Measurements from ENCODE around the gene TMEM185B.

DNA sequence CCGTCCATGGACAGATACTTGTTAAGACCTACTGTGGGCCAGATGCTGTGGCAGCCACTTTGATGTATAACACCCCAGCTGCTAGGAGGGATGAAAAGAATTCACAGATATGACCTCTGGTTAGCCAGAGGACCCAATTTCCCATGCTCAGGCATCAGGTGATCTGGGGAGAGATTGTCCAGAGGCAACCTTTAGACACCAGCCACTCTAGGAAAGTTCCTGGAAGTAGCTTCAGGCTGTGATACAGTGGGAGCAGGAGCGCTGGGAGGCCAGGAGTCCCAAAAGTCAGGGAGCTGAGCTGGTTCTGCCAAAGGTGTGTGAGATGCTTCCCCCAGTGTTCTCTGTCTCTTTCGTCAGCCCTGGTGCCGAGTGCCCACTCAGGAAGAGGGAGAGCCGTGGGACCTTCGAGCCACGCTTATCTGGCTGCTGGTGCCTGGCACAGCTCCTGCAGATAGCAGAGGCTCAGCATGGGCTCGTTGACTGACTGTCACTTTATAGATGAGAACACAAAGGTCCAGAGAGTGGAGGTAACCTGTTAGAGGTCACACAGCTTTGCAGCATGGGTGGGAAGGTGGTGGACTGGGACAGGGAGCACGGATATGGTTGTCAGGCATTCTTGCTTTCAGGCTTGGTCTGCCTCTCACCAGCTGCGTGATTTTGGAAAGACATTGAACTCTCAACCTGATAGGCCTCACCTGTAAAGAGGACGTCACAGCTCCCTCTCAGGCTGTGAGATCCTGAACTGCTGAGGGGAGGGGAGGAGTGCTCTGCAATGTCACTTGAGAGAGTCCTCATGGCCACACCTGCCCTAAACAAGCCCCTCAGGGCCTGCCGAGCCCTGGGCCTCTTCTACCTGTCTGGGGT, 21.7 kb upstream of the TMEM185B start:
- TF ChIP-seq, protein P1, sequence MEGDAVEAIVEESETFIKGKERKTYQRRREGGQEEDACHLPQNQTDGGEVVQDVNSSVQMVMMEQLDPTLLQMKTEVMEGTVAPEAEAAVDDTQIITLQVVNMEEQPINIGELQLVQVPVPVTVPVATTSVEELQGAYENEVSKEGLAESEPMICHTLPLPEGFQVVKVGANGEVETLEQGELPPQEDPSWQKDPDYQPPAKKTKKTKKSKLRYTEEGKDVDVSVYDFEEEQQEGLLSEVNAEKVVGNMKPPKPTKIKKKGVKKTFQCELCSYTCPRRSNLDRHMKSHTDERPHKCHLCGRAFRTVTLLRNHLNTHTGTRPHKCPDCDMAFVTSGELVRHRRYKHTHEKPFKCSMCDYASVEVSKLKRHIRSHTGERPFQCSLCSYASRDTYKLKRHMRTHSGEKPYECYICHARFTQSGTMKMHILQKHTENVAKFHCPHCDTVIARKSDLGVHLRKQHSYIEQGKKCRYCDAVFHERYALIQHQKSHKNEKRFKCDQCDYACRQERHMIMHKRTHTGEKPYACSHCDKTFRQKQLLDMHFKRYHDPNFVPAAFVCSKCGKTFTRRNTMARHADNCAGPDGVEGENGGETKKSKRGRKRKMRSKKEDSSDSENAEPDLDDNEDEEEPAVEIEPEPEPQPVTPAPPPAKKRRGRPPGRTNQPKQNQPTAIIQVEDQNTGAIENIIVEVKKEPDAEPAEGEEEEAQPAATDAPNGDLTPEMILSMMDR (IDR thresholded peaks at IDR 0.05): no peak
- TF ChIP-seq POLR2A (IDR thresholded peaks at IDR 0.05): no peak
